Cardiac muscle cell (in vitro differentiated cells and primary cell): ENCODE measurements around the gene ADORA2A. TPM values are rescaled to one million over a fixed set of nuclear protein-coding genes. Genes with fewer than 3 reads are reported as not detected.
A peak's percentile ranks its signal among the peaks of the same experiment; 100 is the strongest.

Experiments
- DNase-seq, 2 donors: peaks; one replicate each; pipeline versions ENCODE4 v3.0.0 to v3.0.0-alpha.2; 2010 to 2017; ENCODE audit warnings: low read depth in 1 of 2, low spot score in 1 of 2
- H3K27ac ChIP-seq: fragments of 200-600 bp; sonication (generic); 2 replicates; pipeline ENCODE4 v1.5.1; 2016
- H3K27me3 ChIP-seq: fragments of 200-600 bp; sonication (generic); 2 replicates; pipeline ENCODE4 v1.6.0; 2016; ENCODE audit warnings: control low read depth
- H3K36me3 ChIP-seq: fragments of 200-600 bp; sonication (generic); 2 replicates; pipeline ENCODE4 v1.5.1; 2016; ENCODE audit warnings: control low read depth
- H3K4me1 ChIP-seq: fragments of 200-600 bp; sonication (generic); 2 replicates; pipeline ENCODE4 v1.8.1; 2017; ENCODE audit warnings: low read depth, mild to moderate bottlenecking, mixed run types
- H3K4me3 ChIP-seq: fragments of 200-600 bp; sonication (generic); 2 replicates; pipeline ENCODE4 v1.5.1; 2016; ENCODE audit warnings: mild to moderate bottlenecking
- H3K9me3 ChIP-seq: fragments of 200-600 bp; sonication (generic); 2 replicates; pipeline ENCODE4 v1.5.1; 2017; ENCODE audit warnings: low read depth, mild to moderate bottlenecking, control low read depth
- CTCF ChIP-seq: IDR thresholded peaks from 2 replicates; pipeline ENCODE4 v1.5.1; 2012; ENCODE audit warnings: low read depth, mild to moderate bottlenecking, low read length
- polyA plus RNA-seq: library from polyadenylated mRNA; unstranded; fragments of >200 nt; fragmentation: Nextera tagmentation; extraction: Ambion mirVana; gene quantifications from 2 replicates; pipeline ENCODE4 v1.2.1, GENCODE V29; 2016
- total RNA-seq: library from RNA; depleted of rRNA; stranded (reverse); fragments of >200 nt; gene quantifications from 2 replicates; pipeline ENCODE4 v1.2.3, GENCODE V29; 2016

ADORA2A gene
- total and polyA plus RNA-seq, 2 experiments from 2014 or later = 4.0 to 13.7 TPM

- Histone ChIP-seq H3K4me3 (no peak overlapping the region), H3K4me1 (peaks cover 43% of the 10 kb centered on the region), H3K27me3 (no peaks in the 10 kb centered on the region), H3K36me3 (peaks cover 3% of the 10 kb centered on the region), H3K27ac (peak overlapping the region; percentile 92), H3K9me3 (no peaks in the 10 kb centered on the region)
- DNase-seq = no peak
- no peak for TF ChIP-seq CTCF
Measured at GRCh38 chr22:24403346-24403745, 24.1 kb upstream of the ADORA2A start.

- no peaks in the 10 kb centered on the region for H3K9me3 ChIP-seq
- no peaks in the 10 kb centered on the region for H3K36me3 ChIP-seq
- no peak overlapping the region for H3K4me3 ChIP-seq
- DNase-seq = no peak
- H3K27ac ChIP-seq = peak overlapping the region; percentile 92
- H3K4me1 ChIP-seq = peaks cover 43% of the 10 kb centered on the region
- H3K27me3 ChIP-seq = no peaks in the 10 kb centered on the region
- no peak for TF ChIP-seq CTCF
Measured at GRCh38 chr22:24404561-24405275, 22.7 kb upstream of the ADORA2A start.

GRCh38 chr22:24405631-24406321 lies 21.6 kb upstream of the ADORA2A start:
- DNase-seq = no peak
- H3K4me1 ChIP-seq = peaks cover 43% of the 10 kb centered on the region
- H3K27me3 ChIP-seq = no peaks in the 10 kb centered on the region
- TF ChIP-seq CTCF = no peak
- no peak overlapping the region for H3K4me3 ChIP-seq
- no peak overlapping the region for H3K27ac ChIP-seq
- no peaks in the 10 kb centered on the region for H3K9me3 ChIP-seq
- H3K36me3 ChIP-seq = no peaks in the 10 kb centered on the region

- Histone ChIP-seq H3K36me3 (no peaks in the 10 kb centered on the region), H3K27ac (peak overlapping the region; percentile 45), H3K9me3 (no peaks in the 10 kb centered on the region), H3K4me1 (peaks cover 41% of the 10 kb centered on the region), H3K27me3 (no peaks in the 10 kb centered on the region), H3K4me3 (no peak overlapping the region)
- TF ChIP-seq CTCF = no peak
- no peak for DNase-seq
Measured at GRCh38 chr22:24406322-24407277, 20.8 kb upstream of the ADORA2A start.

- no peak for TF ChIP-seq CTCF
- H3K27me3 ChIP-seq = no peaks in the 10 kb centered on the region
- H3K4me3 ChIP-seq = no peak overlapping the region
- H3K9me3 ChIP-seq = no peaks in the 10 kb centered on the region
- peak overlapping the region; percentile 45 for H3K27ac ChIP-seq
- DNase-seq = no peak
- peaks cover 36% of the 10 kb centered on the region for H3K4me1 ChIP-seq
- no peaks in the 10 kb centered on the region for H3K36me3 ChIP-seq
Measured at GRCh38 chr22:24407278-24407665, 20.1 kb upstream of the ADORA2A start.
